D721Med (cell line): ENCODE data around the gene ABHD14A.

Experiments used
- DNase-seq: peaks from one replicate; pipeline ENCODE4 v3.0.0; 2011; ENCODE audit warnings: low spot score; ENCODE audit not compliant: insufficient read length
- FAIRE-seq: peaks from 2 replicates; lab custom pipeline; 2011; peaks lifted over from hg19 to GRCh38; lab: Jason Lieb, UNC
- CTCF ChIP-seq: IDR thresholded peaks from 2 replicates; pipeline ENCODE4 v1.5.1; 2012; ENCODE audit warnings: mild to moderate bottlenecking, control low read depth; ENCODE audit not compliant: insufficient read depth; ENCODE audit errors: missing control alignments

Gene ABHD14A

DNA sequence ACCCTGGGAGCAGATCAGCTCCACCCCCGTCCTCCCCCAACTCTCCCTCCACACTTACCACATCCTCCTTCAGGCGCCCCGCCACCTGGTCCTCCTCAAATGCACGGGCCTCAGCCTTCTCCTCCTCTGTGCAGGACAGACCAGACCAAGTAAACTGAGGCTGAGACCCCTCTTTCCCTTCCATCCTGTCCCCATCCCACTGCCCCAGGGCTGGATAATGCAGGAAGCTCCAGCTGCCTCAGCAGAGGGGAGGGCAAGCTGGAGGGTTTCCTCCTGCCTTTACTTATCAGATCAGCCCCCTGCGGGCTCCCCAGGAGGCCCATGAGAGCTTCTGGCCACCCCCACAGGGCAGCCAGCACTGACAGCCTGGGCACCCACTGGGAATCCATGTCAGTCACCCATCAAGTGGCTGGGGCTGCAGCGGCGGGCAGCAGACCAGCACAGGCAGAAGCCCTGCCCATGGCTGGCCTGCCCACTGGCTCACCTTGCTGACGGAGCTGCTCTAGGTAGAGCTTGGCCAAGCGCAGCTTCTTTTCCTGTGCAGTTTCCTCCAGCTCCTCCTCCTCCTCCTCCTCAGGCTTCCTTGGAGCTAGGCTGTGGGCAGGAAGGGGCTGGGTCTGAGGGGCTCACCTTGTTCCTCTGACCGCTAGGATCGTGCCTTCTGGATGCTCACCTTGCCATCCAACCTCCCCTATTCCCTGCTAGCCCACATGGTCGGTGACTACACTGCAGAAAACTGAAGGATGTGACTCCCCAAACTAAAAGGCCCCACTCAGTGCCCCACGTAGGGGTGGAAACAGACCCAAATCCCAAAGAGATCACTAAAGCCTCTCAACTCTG lies 37.0 kb upstream of the ABHD14A start:
- no peak for DNase-seq
- TF ChIP-seq CTCF = no peak
- no peak for FAIRE-seq

DNA sequence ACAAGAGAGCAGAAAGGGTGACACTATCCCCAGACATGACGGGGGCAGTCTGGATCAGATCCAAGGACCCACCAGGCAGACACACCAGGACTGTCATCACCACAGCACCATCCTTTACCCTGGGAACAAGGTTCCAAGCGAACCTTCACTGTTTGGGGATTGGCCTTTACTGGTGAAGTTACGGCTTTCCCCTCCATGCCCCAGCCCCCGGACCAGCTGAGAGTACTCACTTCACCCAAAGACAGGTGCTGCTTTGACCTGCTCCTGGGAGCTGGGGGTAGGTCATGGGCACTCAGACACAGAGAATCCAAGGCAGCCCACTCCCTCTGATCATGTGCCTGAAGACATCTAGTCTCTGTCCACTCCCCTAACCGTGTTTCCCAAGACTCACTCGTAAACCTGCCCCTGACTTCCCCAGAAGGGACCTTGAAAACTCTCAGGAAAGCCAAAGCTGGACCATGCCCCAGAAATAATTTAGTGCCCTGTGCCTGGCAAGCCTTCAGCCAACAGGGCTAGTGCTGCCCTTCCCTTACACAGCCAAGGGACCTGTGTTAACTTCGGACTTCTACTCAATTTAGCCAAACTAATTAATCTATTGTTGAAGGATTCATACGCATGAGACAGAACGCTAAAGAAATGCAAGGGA lies 36.0 kb upstream of the ABHD14A start:
- TF ChIP-seq CTCF = no peak
- DNase-seq (no peak), FAIRE-seq (no peak)

DNA sequence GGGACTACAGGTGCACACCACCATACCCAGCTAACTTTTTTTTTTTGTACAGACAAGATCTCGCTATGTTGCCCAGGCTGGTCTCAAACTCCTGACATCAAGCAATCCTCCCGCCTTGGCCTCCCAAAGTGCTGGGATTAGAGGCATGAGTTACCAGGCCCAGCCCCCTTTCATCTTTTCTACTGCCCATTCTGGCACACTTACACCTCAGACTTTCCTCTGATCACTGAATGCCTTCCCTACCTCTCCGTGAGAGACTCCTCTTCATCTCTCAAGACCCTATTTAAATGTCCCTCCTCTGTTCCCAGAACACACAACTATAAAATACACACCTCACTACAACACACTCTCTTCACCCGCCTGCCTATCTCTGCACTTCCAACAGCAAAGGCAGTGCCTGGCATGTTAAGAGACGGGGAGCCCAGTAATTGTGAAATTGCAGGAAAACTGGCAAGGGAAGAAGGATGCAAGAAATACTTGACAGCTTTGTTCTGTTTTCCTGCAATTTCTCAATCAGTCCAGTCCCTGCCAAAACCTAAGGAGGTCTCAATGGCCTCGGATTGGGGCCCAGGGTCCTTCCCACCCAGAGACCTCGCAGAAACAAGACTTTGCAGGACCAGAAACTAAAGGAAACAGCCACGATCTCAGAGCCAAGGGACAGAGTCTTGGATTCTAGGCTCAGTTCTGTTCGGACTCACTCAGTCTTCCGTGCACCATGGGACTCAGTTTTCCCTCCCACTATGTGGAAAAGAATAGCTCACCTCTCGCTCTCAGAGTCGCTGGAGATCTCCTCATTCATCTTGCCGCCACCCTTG lies 34.0 kb upstream of the ABHD14A start:
- TF ChIP-seq CTCF = no peak
- FAIRE-seq (no peak), DNase-seq (no peak)

DNA sequence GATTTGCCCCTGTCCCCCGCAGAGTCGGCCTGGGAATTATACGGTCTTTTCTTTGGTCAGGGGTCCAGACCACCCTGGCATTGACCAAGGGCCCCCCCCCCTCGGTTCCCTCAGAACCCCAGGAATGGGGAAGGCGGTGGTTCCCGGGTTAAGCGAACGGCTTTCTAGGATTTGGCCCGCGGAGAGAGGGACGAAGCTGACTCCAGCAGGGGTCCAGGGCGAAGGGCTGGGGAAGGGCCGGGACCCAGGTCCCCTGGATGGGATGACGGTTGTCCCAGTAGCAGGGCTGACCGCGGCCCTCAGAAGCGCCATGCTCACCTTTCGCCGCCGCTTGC lies 33.4 kb upstream of the ABHD14A start:
- DNase-seq = no peak
- no peak for TF ChIP-seq CTCF
- FAIRE-seq = no peak

- DNase-seq = peak; percentile 100
- TF ChIP-seq CTCF = peak; percentile 94
- FAIRE-seq = no peak
These were observed 32.9 kb upstream of the ABHD14A start, which contains the start of the genes PARP3 and RRP9 for GRCh38 chr3:51941798-51942602. TSS of gene PARP3 (plus strand) at chr3:51942363. CDS start at chr3:51943356, 993 bp downstream. TSS of gene RRP9 (minus strand) at chr3:51941904. CDS start at chr3:51941867, 37 bp downstream.

GRCh38 chr3:51942603-51943450 lies 32.0 kb upstream of the ABHD14A start:
- DNase-seq (peak; percentile 63), FAIRE-seq (no peak)
- no peak for TF ChIP-seq CTCF
